H1 (cell line): Measurements from ENCODE around the gene SLC7A11.

Experiments
- CHD1 ChIP-seq: IDR thresholded peaks from 2 replicates; pipeline ENCODE4 v1.6.1; 2012; ENCODE audit warnings: low read depth, low read length, improper control_type of control experiment
- CTCF ChIP-seq, 3 experiments: IDR thresholded peaks; 1 replicate in 2 of 3; 2 replicates in 1 of 3; pipeline versions ENCODE4 v1.5.1 to v1.6.1; 2011; ENCODE audit warnings: low read length in 3 of 3, mild to moderate bottlenecking in 3 of 3, inconsistent platforms in 2 of 3, low read depth in 1 of 3, moderate library complexity in 1 of 3; ENCODE audit not compliant: insufficient read depth in 1 of 3; ENCODE audit errors: control extremely low read depth in 1 of 3
- FOSL1 ChIP-seq: IDR thresholded peaks from 2 replicates; pipeline ENCODE4 v1.6.1; 2011; ENCODE audit warnings: mild to moderate bottlenecking, low read depth, low read length, moderate library complexity; ENCODE audit not compliant: insufficient read depth
- PHF8 ChIP-seq: fragments of 200-600 bp; sonication (generic); conservative IDR thresholded peaks from 2 replicates; pipeline ENCODE4 v1.7.1; 2012; ENCODE audit warnings: low read depth, mild to moderate bottlenecking, inconsistent platforms, low read length, moderate library complexity
- POLR2A ChIP-seq, 2 experiments: IDR thresholded peaks; 1 replicate in 1 of 2; 2 replicates in 1 of 2; pipeline ENCODE4 v1.6.1; 2011; ENCODE audit warnings: low read depth in 2 of 2, low read length in 2 of 2, mild to moderate bottlenecking in 2 of 2; ENCODE audit errors: control extremely low read depth in 1 of 2
- RFX5 ChIP-seq: IDR thresholded peaks from 2 replicates; pipeline ENCODE4 v1.6.1; 2011; ENCODE audit warnings: low read depth, low read length, improper control_type of control experiment, borderline replicate concordance
- SIN3A ChIP-seq, 2 experiments: IDR thresholded peaks in 1 of 2; conservative IDR thresholded peaks in 1 of 2; 2 replicates each; pipeline ENCODE4 v1.6.1; 2011 to 2012; ENCODE audit warnings: low read length in 2 of 2, improper control_type of control experiment in 1 of 2, low read depth in 1 of 2, mild to moderate bottlenecking in 1 of 2

- no peak for TF ChIP-seq POLR2A (IDR thresholded peaks at IDR 0.05; ENCODE audit: control extremely low read depth in 1 of 2, low read depth in 2 of 2, low read length in 2 of 2)
- no peak for TF ChIP-seq PHF8
- no peak for TF ChIP-seq CTCF (IDR thresholded peaks at IDR 0.05; ENCODE audit: control extremely low read depth in 1 of 3, insufficient read depth in 1 of 3, low read depth in 1 of 3, low read length in 3 of 3)
- TF ChIP-seq FOSL1 = no peak
- TF ChIP-seq RFX5 = no peak
- no peak for TF ChIP-seq CHD1
- no peak for TF ChIP-seq SIN3A (conservative IDR thresholded peaks at IDR 0.05 in 1 of 2, IDR thresholded peaks at IDR 0.05 in 1 of 2; ENCODE audit: low read depth in 1 of 2, low read length in 2 of 2)
Measured at GRCh38 chr4:138158746-138159297, 83.3 kb downstream of the SLC7A11 start.
